Dermis microvascular lymphatic vessel endothelial cell (primary cell): ENCODE measurements around the gene DSCAML1. TPM values are rescaled to one million over a fixed set of nuclear protein-coding genes. Genes with fewer than 3 reads are reported as not detected.
"Not testable (repeated sequence)": the region's sequence is repeated elsewhere in the genome, so short reads cannot be mapped to it uniquely, and the experiment has no call there.

Experiments
- DNase-seq, 2 donors: peaks; one replicate each; pipeline versions ENCODE4 v3.0.0 to v3.0.0-alpha.2; 2010; ENCODE audit warnings: low read depth in 2 of 2
- total RNA-seq: library from RNA; depleted of rRNA; stranded (reverse); fragments of >200 nt; gene quantifications from 2 replicates; pipeline ENCODE4 v1.2.1, GENCODE V29; 2014

The DSCAML1 gene
- total RNA-seq, 1 donor from 2014 or later = not detected

- no peak for DNase-seq
Observed at GRCh38 chr11:117794772-117795629, 2.0 kb downstream of the DSCAML1 start.

- no peak for DNase-seq
Observed at GRCh38 chr11:117794135-117794534, 2.9 kb downstream of the DSCAML1 start.

- no peak for DNase-seq
Observed at GRCh38 chr11:117793583-117793982, 3.4 kb downstream of the DSCAML1 start.

GRCh38 chr11:117792992-117793391, 4.0 kb downstream of the DSCAML1 start:
- DNase-seq = no peak

- DNase-seq = no peak
Observed at GRCh38 chr11:117792241-117792640, 4.8 kb downstream of the DSCAML1 start.

GRCh38 chr11:117790279-117790678, 6.7 kb downstream of the DSCAML1 start:
- no peak for DNase-seq

GRCh38 chr11:117789241-117789640, 7.8 kb downstream of the DSCAML1 start:
- no peak for DNase-seq

- DNase-seq = no peak
Observed at GRCh38 chr11:117786135-117786870, 10.7 kb downstream of the DSCAML1 start.

- DNase-seq = no peak
Observed at GRCh38 chr11:117782101-117782500, 14.9 kb downstream of the DSCAML1 start.

- DNase-seq = no peak
Observed at GRCh38 chr11:117781627-117782026, 15.4 kb downstream of the DSCAML1 start.

GRCh38 chr11:117780456-117780855, 16.6 kb downstream of the DSCAML1 start:
- no peak for DNase-seq

GRCh38 chr11:117774553-117774952, 22.5 kb downstream of the DSCAML1 start:
- DNase-seq = no peak

- DNase-seq = no peak
Observed at GRCh38 chr11:117772360-117772759, 24.7 kb downstream of the DSCAML1 start.

- DNase-seq = no peak
Observed at GRCh38 chr11:117771841-117772240, 25.2 kb downstream of the DSCAML1 start.

- no peak for DNase-seq
Observed at GRCh38 chr11:117771197-117771596, 25.8 kb downstream of the DSCAML1 start.

- no peak for DNase-seq
Observed at GRCh38 chr11:117770061-117770460, 27.0 kb downstream of the DSCAML1 start.

GRCh38 chr11:117769533-117769932, 27.5 kb downstream of the DSCAML1 start:
- no peak for DNase-seq

- DNase-seq = no peak
Observed at GRCh38 chr11:117768506-117768905, 28.5 kb downstream of the DSCAML1 start.

- DNase-seq = no peak
Observed at GRCh38 chr11:117767071-117767470, 29.9 kb downstream of the DSCAML1 start.

GRCh38 chr11:117766576-117766975, 30.4 kb downstream of the DSCAML1 start:
- DNase-seq = no peak

GRCh38 chr11:117766026-117766425, 31.0 kb downstream of the DSCAML1 start:
- DNase-seq = no peak

- no peak for DNase-seq
Observed at GRCh38 chr11:117765068-117765467, 31.9 kb downstream of the DSCAML1 start.

- not testable (repeated sequence) for DNase-seq
Observed at GRCh38 chr11:117763465-117763864, 33.6 kb downstream of the DSCAML1 start.
